HEK293T (cell line): ENCODE measurements around the gene CLN6.

Experiments used
- ARNT ChIP-seq: fragments of 450-650 bp; IDR thresholded peaks from 2 replicates; pipeline ENCODE4 v1.6.1; 2017; ENCODE audit warnings: mild to moderate bottlenecking
- BHLHE40 ChIP-seq: fragments of 450-650 bp; IDR thresholded peaks from 2 replicates; pipeline ENCODE4 v1.6.1; 2016; ENCODE audit warnings: mild to moderate bottlenecking, moderate library complexity, borderline replicate concordance
- CTBP1 ChIP-seq: fragments of 450-650 bp; IDR thresholded peaks from 2 replicates; pipeline ENCODE4 v1.6.1; 2016; ENCODE audit warnings: borderline replicate concordance
- ELF4 ChIP-seq: fragments of 450-650 bp; IDR thresholded peaks from 2 replicates; pipeline ENCODE4 v1.6.1; 2017; ENCODE audit warnings: antibody characterized with exemption
- FOXA1 ChIP-seq: fragments of 450-650 bp; IDR thresholded peaks from 2 replicates; pipeline ENCODE4 v1.6.1; 2016; ENCODE audit warnings: mild to moderate bottlenecking
- FOXK2 ChIP-seq: fragments of 450-650 bp; IDR thresholded peaks from 2 replicates; pipeline ENCODE4 v1.6.1; 2016; ENCODE audit warnings: mild to moderate bottlenecking
- FOXM1 ChIP-seq: fragments of 450-650 bp; IDR thresholded peaks from 2 replicates; pipeline ENCODE4 v1.6.1; 2017; ENCODE audit warnings: mild to moderate bottlenecking, borderline replicate concordance
- HDGF ChIP-seq: fragments of 450-650 bp; IDR thresholded peaks from 2 replicates; pipeline ENCODE4 v1.6.1; 2017; ENCODE audit warnings: antibody characterized with exemption, borderline replicate concordance
- L3MBTL2 ChIP-seq: fragments of 450-650 bp; conservative IDR thresholded peaks from 2 replicates; pipeline ENCODE4 v1.6.1; 2016; ENCODE audit warnings: mild to moderate bottlenecking
- LEF1 ChIP-seq: fragments of 450-650 bp; IDR thresholded peaks from 2 replicates; pipeline ENCODE4 v1.6.1; 2017; ENCODE audit warnings: mild to moderate bottlenecking, borderline replicate concordance
- PKNOX1 ChIP-seq: fragments of 450-650 bp; IDR thresholded peaks from 2 replicates; pipeline ENCODE4 v1.6.1; 2016
- SP1 ChIP-seq: fragments of 450-650 bp; IDR thresholded peaks from 2 replicates; pipeline ENCODE4 v1.6.1; 2017
- SUZ12 ChIP-seq: fragments of 450-650 bp; IDR thresholded peaks from 2 replicates; pipeline ENCODE4 v1.6.1; 2016; ENCODE audit warnings: mild to moderate bottlenecking
- TARDBP ChIP-seq: fragments of 450-650 bp; IDR thresholded peaks from 2 replicates; pipeline ENCODE4 v1.6.1; 2016

- no peak for TF ChIP-seq ELF4
- no peak for TF ChIP-seq L3MBTL2
- no peak for TF ChIP-seq SUZ12
- TF ChIP-seq TARDBP: no peak
- TF ChIP-seq FOXA1: no peak
- TF ChIP-seq FOXM1: no peak
- TF ChIP-seq HDGF: no peak
- TF ChIP-seq SP1: no peak
- no peak for TF ChIP-seq ARNT
- TF ChIP-seq LEF1: no peak
- TF ChIP-seq CTBP1: no peak
- no peak for TF ChIP-seq PKNOX1
- no peak for TF ChIP-seq FOXK2
- no peak for TF ChIP-seq BHLHE40
These were observed 27.3 kb upstream of the CLN6 start for GRCh38 chr15:68256675-68257450.
